ENCODE data around the gene TMEM256. TPM values are rescaled to one million over a fixed set of nuclear protein-coding genes. Genes with fewer than 3 reads are reported as not detected.

Gene TMEM256
- total RNA-seq, 2 experiments from 2014 or later = 52.9 to 55.6 TPM

DNA sequence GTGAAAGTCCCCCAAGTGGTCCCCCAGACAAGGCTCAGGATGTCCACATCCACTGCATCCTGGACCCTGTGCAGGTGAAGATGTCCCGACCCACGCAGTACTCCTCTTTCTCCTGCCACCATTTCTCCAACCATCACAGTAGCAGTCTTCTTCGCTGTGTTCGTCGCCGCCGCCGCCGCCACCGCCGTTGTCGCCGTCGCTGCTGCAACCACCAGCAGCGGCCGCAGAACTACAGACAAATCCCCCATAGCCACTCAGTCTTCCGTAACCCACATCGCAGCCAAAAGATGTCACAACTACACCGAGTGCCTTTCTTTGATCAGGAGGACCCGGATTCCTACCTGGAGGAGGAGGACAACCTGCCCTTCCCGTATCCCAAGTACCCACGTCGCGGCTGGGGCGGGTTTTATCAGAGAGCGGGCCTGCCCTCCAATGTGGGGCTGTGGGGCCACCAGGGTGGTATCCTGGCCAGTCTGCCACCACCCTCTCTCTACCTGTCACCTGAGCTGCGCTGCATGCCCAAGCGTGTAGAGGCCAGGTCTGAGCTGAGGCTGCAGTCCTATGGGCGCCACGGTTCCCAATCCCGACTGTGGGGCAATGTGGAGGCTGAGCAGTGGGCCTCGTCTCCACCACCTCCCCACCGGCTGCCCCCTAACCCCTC is 22.4 kb upstream of the TMEM256 start:
- DNase-seq (no peak), ATAC-seq (ENCODE audit: low read depth) (no peak)
- Mint-ChIP-seq H3K4me1 (peaks cover 1% of the 10 kb centered on the region), H3K27me3 (no peaks in the 10 kb centered on the region), H3K4me3 (no peak overlapping the region), H3K27ac (no peak overlapping the region), H3K9me3 (no peaks in the 10 kb centered on the region), H3K36me3 (no peaks in the 10 kb centered on the region)
- POLR2A ChIA-PET = no interaction called here

GRCh38 chr17:7425756-7426155 is 21.9 kb upstream of the TMEM256 start:
- H3K36me3 Mint-ChIP-seq = no peaks in the 10 kb centered on the region
- H3K4me1 Mint-ChIP-seq = peaks cover 1% of the 10 kb centered on the region
- H3K27me3 Mint-ChIP-seq = no peaks in the 10 kb centered on the region
- DNase-seq (no peak), ATAC-seq (ENCODE audit: low read depth) (no peak)
- POLR2A ChIA-PET = no interaction called here
- H3K4me3 Mint-ChIP-seq = no peak overlapping the region
- H3K9me3 Mint-ChIP-seq = no peaks in the 10 kb centered on the region
- no peak overlapping the region for H3K27ac Mint-ChIP-seq

GRCh38 chr17:7425316-7425715 is 21.4 kb upstream of the TMEM256 start, which contains the start of gene SPEM2:
SPEM2 (plus strand) TSS chr17:7425616; CDS start chr17:7425689, 73 bp downstream.
- no peaks in the 10 kb centered on the region for H3K9me3 Mint-ChIP-seq
- DNase-seq (no peak), ATAC-seq (ENCODE audit: low read depth) (no peak)
- no peak within 1 kb of the TSS for H3K4me3 Mint-ChIP-seq
- H3K36me3 Mint-ChIP-seq = no peaks in the 10 kb centered on the region
- peaks cover 1% of the 10 kb centered on the region for H3K4me1 Mint-ChIP-seq
- H3K27ac Mint-ChIP-seq = no peak within 1 kb of the TSS
- no peaks in the 10 kb centered on the region for H3K27me3 Mint-ChIP-seq
- POLR2A ChIA-PET = no interaction called here

DNA sequence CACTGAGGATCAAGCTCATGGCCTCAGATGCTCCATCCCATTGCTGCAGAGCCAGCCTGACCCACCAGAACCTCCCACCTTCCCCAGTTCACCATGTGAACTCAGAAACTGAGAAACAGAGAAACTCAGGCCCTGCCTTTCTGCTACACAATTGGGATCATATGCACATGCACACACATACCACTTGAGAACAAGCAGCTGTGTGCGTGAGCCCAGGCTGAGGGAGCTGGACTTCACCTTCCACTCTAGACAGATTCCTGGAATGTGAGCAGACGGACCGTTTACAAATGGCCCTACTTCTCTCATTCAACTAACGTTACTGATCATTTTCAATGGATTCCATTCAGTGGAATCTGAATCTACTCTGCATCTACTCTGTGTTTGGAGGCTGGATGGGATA is 19.8 kb upstream of the TMEM256 start:
- ATAC-seq (ENCODE audit: low read depth) (no peak), DNase-seq (no peak)
- Mint-ChIP-seq H3K9me3 (no peaks in the 10 kb centered on the region), H3K4me1 (peaks cover 1% of the 10 kb centered on the region), H3K27me3 (no peaks in the 10 kb centered on the region), H3K27ac (no peak overlapping the region), H3K4me3 (no peak overlapping the region), H3K36me3 (no peaks in the 10 kb centered on the region)
- POLR2A ChIA-PET = interaction anchor here (0.9 kb wide), 1 partner anchor 21 kb away, joined by 3 read pairs; no protein-coding TSS in a partner anchor

DNA sequence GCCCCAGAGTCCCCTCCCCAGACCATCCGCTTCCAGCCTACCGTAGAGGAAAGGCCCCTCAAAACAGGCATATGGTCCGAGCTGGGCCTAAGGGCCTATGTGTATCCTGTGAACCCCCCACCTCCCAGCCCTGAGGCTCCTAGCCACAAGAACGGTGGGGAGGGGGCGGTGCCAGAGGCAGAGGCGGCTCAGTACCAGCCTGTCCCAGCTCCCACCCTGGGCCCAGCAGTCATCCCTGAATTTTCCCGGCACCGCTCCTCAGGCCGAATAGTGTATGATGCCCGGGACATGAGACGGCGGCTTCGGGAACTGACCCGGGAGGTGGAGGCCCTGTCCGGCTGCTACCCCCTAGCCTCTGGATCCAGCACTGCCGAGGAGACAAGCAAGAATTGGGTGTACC is 17.3 kb upstream of the TMEM256 start:
- POLR2A ChIA-PET = no interaction called here
- H3K27ac Mint-ChIP-seq = no peak overlapping the region
- peaks cover 1% of the 10 kb centered on the region for H3K4me1 Mint-ChIP-seq
- no peak overlapping the region for H3K4me3 Mint-ChIP-seq
- DNase-seq (no peak), ATAC-seq (ENCODE audit: low read depth) (no peak)
- H3K27me3 Mint-ChIP-seq = no peaks in the 10 kb centered on the region
- no peaks in the 10 kb centered on the region for H3K36me3 Mint-ChIP-seq
- no peaks in the 10 kb centered on the region for H3K9me3 Mint-ChIP-seq

DNA sequence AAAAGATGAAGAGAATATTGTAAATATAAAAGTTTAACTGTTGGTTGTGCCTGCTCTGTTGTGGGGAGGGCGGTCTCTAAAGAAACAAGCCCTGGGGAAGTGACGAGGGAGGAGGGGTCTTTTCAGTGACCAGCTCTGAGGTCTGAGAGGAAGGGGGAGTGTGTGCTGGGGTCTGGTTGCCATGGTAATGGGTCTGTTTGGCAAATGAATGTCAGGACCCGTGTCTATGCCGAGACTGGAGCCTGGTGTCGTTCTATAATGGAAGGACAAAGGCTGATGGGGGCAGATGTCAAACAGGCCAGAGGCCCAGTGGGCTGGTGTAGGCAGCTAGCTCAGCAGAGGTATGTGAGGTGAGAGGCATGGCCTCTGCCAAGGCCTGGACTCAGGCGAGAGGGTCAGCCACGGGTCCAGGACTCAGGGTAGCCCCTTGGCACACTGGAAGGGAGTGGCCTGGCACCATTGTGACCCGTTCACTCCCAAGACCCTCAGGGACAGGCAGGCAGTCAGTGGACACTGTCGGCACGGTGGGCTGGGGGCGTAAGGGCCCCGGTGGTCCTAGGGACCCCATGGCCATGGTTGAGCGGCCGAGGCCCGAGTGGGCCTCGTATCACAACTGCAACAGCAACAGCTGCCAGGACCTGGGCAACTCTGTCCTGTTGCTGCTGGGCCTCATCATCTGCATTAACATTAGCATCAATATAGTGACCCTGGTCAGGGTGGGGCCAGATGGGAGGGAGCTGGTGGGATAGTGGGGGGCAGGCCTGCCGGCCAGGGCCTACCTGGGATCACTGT is 16.1 kb upstream of the TMEM256 start, which contains the start of gene SPEM1:
Gene SPEM1 (plus strand): TSS at position 506 of the 792 bp plus-strand sequence. CDS start 61 bp downstream, at position 567.
- Mint-ChIP-seq H3K27me3 (no peaks in the 10 kb centered on the region), H3K27ac (no peak within 1 kb of the TSS), H3K4me3 (no peak within 1 kb of the TSS), H3K36me3 (no peaks in the 10 kb centered on the region), H3K4me1 (peaks cover 1% of the 10 kb centered on the region), H3K9me3 (no peaks in the 10 kb centered on the region)
- ATAC-seq (ENCODE audit: low read depth) (no peak), DNase-seq (no peak)
- POLR2A ChIA-PET = interaction anchor here (0.6 kb wide), 1 partner anchor 230 kb away, joined by 3 read pairs; the partner anchor contains the start of gene ATP1B2

- POLR2A ChIA-PET = interaction anchor here (0.6 kb wide), 1 partner anchor 56 kb away, joined by 9 read pairs; no protein-coding TSS in a partner anchor
- Mint-ChIP-seq H3K27ac (no peak overlapping the region), H3K36me3 (no peaks in the 10 kb centered on the region), H3K9me3 (no peaks in the 10 kb centered on the region), H3K4me1 (no peaks in the 10 kb centered on the region), H3K27me3 (no peaks in the 10 kb centered on the region), H3K4me3 (no peak overlapping the region)
- DNase-seq (no peak), ATAC-seq (ENCODE audit: low read depth) (no peak)
Observed at GRCh38 chr17:7418472-7419152, 14.7 kb upstream of the TMEM256 start.

- POLR2A ChIA-PET = no interaction called here
- Mint-ChIP-seq H3K9me3 (no peaks in the 10 kb centered on the region), H3K36me3 (no peaks in the 10 kb centered on the region), H3K27ac (no peak overlapping the region), H3K27me3 (no peaks in the 10 kb centered on the region), H3K4me1 (no peaks in the 10 kb centered on the region), H3K4me3 (no peak overlapping the region)
- DNase-seq (no peak), ATAC-seq (ENCODE audit: low read depth) (no peak)
Observed at GRCh38 chr17:7417056-7417655, 13.3 kb upstream of the TMEM256 start.

DNA sequence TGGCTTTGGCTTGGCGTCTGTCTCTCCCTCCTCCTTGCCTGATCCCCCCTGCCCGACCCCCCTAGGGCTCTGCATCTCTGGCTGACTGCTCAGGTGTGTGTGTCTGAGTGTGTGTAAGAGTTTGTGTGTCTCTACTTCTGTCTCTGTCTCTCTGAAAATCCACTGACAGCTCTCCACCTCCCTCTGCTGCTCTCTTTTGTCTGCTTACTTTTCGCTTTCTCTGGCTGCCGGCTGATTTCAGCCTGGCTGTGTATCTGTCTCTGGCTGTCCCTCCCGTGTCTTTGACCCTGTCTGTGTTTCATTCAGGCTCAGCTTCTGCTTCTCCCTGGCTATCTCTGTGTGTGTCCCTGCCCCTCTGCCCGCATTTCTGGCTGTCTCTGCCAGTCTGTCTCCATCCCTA is 12.4 kb upstream of the TMEM256 start:
- no peak overlapping the region for H3K4me3 Mint-ChIP-seq
- H3K4me1 Mint-ChIP-seq = no peaks in the 10 kb centered on the region
- ATAC-seq (ENCODE audit: low read depth) (no peak), DNase-seq (no peak)
- H3K9me3 Mint-ChIP-seq = no peaks in the 10 kb centered on the region
- POLR2A ChIA-PET = no interaction called here
- no peaks in the 10 kb centered on the region for H3K36me3 Mint-ChIP-seq
- H3K27ac Mint-ChIP-seq = no peak overlapping the region
- H3K27me3 Mint-ChIP-seq = no peaks in the 10 kb centered on the region

DNA sequence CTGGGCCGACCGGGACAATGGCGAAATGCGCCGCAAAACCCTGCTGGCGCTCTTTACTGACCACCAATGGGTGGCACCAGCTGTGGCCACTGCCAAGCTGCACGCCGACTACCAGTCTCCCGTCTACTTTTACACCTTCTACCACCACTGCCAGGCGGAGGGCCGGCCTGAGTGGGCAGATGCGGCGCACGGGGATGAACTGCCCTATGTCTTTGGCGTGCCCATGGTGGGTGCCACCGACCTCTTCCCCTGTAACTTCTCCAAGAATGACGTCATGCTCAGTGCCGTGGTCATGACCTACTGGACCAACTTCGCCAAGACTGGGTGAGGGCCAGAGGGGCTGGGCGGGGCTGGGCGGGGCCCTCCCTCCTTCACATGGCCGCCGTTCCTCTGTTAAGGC is 11.9 kb upstream of the TMEM256 start:
- Mint-ChIP-seq H3K27ac (no peak overlapping the region), H3K36me3 (no peaks in the 10 kb centered on the region), H3K27me3 (no peaks in the 10 kb centered on the region), H3K4me1 (no peaks in the 10 kb centered on the region), H3K4me3 (no peak overlapping the region), H3K9me3 (no peaks in the 10 kb centered on the region)
- DNase-seq = no peak
- POLR2A ChIA-PET = no interaction called here
- ATAC-seq (ENCODE audit: low read depth) = no peak

GRCh38 chr17:7414837-7415236 is 10.9 kb upstream of the TMEM256 start:
- H3K4me1 Mint-ChIP-seq = no peaks in the 10 kb centered on the region
- no peaks in the 10 kb centered on the region for H3K27me3 Mint-ChIP-seq
- H3K27ac Mint-ChIP-seq = no peak overlapping the region
- no peaks in the 10 kb centered on the region for H3K36me3 Mint-ChIP-seq
- no peak for DNase-seq
- H3K9me3 Mint-ChIP-seq = no peaks in the 10 kb centered on the region
- no peak overlapping the region for H3K4me3 Mint-ChIP-seq
- no peak for ATAC-seq (ENCODE audit: low read depth)
- POLR2A ChIA-PET = no interaction called here

- ATAC-seq (ENCODE audit: low read depth) (no peak), DNase-seq (no peak)
- POLR2A ChIA-PET = interaction anchor here (0.5 kb wide), 1 partner anchor 133 kb away, joined by 3 read pairs; no protein-coding TSS in a partner anchor
- H3K4me1 Mint-ChIP-seq = no peaks in the 10 kb centered on the region
- H3K27ac Mint-ChIP-seq = no peak overlapping the region
- H3K4me3 Mint-ChIP-seq = no peak overlapping the region
- no peaks in the 10 kb centered on the region for H3K27me3 Mint-ChIP-seq
- no peaks in the 10 kb centered on the region for H3K9me3 Mint-ChIP-seq
- H3K36me3 Mint-ChIP-seq = no peaks in the 10 kb centered on the region
Observed at GRCh38 chr17:7413346-7413985, 9.6 kb upstream of the TMEM256 start.

- DNase-seq (no peak), ATAC-seq (ENCODE audit: low read depth) (no peak)
- Mint-ChIP-seq H3K27ac (no peak overlapping the region), H3K9me3 (no peaks in the 10 kb centered on the region), H3K4me3 (no peak overlapping the region), H3K27me3 (no peaks in the 10 kb centered on the region), H3K4me1 (peaks cover 4% of the 10 kb centered on the region), H3K36me3 (no peaks in the 10 kb centered on the region)
- POLR2A ChIA-PET = no interaction called here
Observed at GRCh38 chr17:7411427-7411750, 7.5 kb upstream of the TMEM256 start.

Data from activated naive CD8-positive, alpha-beta T cell treated with anti-CD3 and anti-CD28 coated beads, Interleukin-2, amount 10 ng/mL, durations not matched to agents 7 days and 5 days (primary cell).